ENCODE measurements around the gene IGF2BP2. TPM values are rescaled to one million over a fixed set of nuclear protein-coding genes. Genes with fewer than 3 reads are reported as not detected.
A peak's percentile ranks its signal among the peaks of the same experiment; 100 is the strongest.

The IGF2BP2 gene
- total and polyA plus RNA-seq, 10 donors, result 1.1 to 21.1 (median 12.0) TPM

GRCh38 chr3:185737740-185738680 is 86.8 kb downstream of the IGF2BP2 start:
- Histone ChIP-seq H3K27ac (no peak overlapping the region), H3K36me3 (no peaks in the 10 kb centered on the region), H3K4me1 (peaks cover 0 to 12% (median 2%) of the 10 kb centered on the region in 6 donors), H3K4me3 (no peak overlapping the region), H3K27me3 (replicated peaks in 1 of 7) (no peaks in the 10 kb centered on the region), H3K9me3 (no peaks in the 10 kb centered on the region)
- 76 to 84% (median 77%) methylated on average over 5 of the region's 5 CpGs for WGBS, 5 donors
- no peak for TF ChIP-seq CTCF (IDR thresholded peaks at IDR 0.05 in 8 of 11, conservative IDR thresholded peaks at IDR 0.05 in 3 of 11)
- TF ChIP-seq POLR2A (IDR thresholded peaks at IDR 0.05), result no peak
- TF ChIP-seq POLR2AphosphoS5 (IDR thresholded peaks at IDR 0.05), result no peak
- intact Hi-C loops (cut with DNase I; ENCODE audit: low total_unique reads), result no loop called here
- DNase-seq, result no peak

GRCh38 chr3:185737020-185737419 is 87.8 kb downstream of the IGF2BP2 start:
- WGBS, 5 donors, result 55 to 78% (median 64%) methylated on average over 3 of the region's 3 CpGs
- H3K27ac ChIP-seq, result no peak overlapping the region
- peaks cover 0 to 12% (median 2%) of the 10 kb centered on the region in 6 donors for H3K4me1 ChIP-seq
- intact Hi-C loops (cut with DNase I; ENCODE audit: low total_unique reads), result no loop called here
- TF ChIP-seq CTCF (IDR thresholded peaks at IDR 0.05 in 8 of 11, conservative IDR thresholded peaks at IDR 0.05 in 3 of 11) (no peak), POLR2AphosphoS5 (IDR thresholded peaks at IDR 0.05) (no peak), POLR2A (IDR thresholded peaks at IDR 0.05) (no peak)
- H3K9me3 ChIP-seq, result no peaks in the 10 kb centered on the region
- H3K4me3 ChIP-seq, result no peak overlapping the region
- H3K36me3 ChIP-seq, result no peaks in the 10 kb centered on the region
- H3K27me3 ChIP-seq (replicated peaks in 1 of 7), result no peaks in the 10 kb centered on the region
- DNase-seq, result no peak

- no peaks in the 10 kb centered on the region for H3K36me3 ChIP-seq
- H3K4me3 ChIP-seq, result no peak overlapping the region
- TF ChIP-seq CTCF (IDR thresholded peaks at IDR 0.05 in 8 of 11, conservative IDR thresholded peaks at IDR 0.05 in 3 of 11) (no peak), POLR2A (IDR thresholded peaks at IDR 0.05) (no peak), POLR2AphosphoS5 (IDR thresholded peaks at IDR 0.05) (no peak)
- WGBS, 5 donors, result 68 to 73% (median 69%) methylated on average over 4 of the region's 4 CpGs
- no peak overlapping the region for H3K27ac ChIP-seq
- no peaks in the 10 kb centered on the region for H3K27me3 ChIP-seq (replicated peaks in 1 of 7)
- no peak for DNase-seq
- H3K4me1 ChIP-seq, result peaks cover 0 to 12% (median 2%) of the 10 kb centered on the region in 6 donors
- intact Hi-C loops (cut with DNase I; ENCODE audit: low total_unique reads), result no loop called here
- no peaks in the 10 kb centered on the region for H3K9me3 ChIP-seq
These were observed 90.1 kb downstream of the IGF2BP2 start for GRCh38 chr3:185734725-185735096.

- DNase-seq, result no peak
- H3K27ac ChIP-seq, result no peak overlapping the region
- intact Hi-C loops (cut with DNase I; ENCODE audit: low total_unique reads), result no loop called here
- 56 to 75% (median 59%) methylated on average over 10 of the region's 10 CpGs for WGBS, 5 donors
- no peak for TF ChIP-seq POLR2A (IDR thresholded peaks at IDR 0.05)
- TF ChIP-seq POLR2AphosphoS5 (IDR thresholded peaks at IDR 0.05), result no peak
- peak in 9 of 11 experiments; percentile 28 to 62 (median 44) for TF ChIP-seq CTCF (IDR thresholded peaks at IDR 0.05 in 8 of 11, conservative IDR thresholded peaks at IDR 0.05 in 3 of 11)
- peaks cover 0 to 16% (median 2%) of the 10 kb centered on the region in 6 donors for H3K4me1 ChIP-seq
- H3K9me3 ChIP-seq, result no peaks in the 10 kb centered on the region
- no peaks in the 10 kb centered on the region for H3K36me3 ChIP-seq
- no peak overlapping the region for H3K4me3 ChIP-seq
- no peaks in the 10 kb centered on the region for H3K27me3 ChIP-seq (replicated peaks in 1 of 7)
These were observed 90.7 kb downstream of the IGF2BP2 start for GRCh38 chr3:185733980-185734724.
